ENCODE results near the gene MOK. TPM values are rescaled to one million over a fixed set of nuclear protein-coding genes. Genes with fewer than 3 reads are reported as not detected.

MOK gene
- total and polyA plus RNA-seq, 2 donors (not counting 1 experiment from before 2014, with no cell fraction given): 4.3 to 4.7 TPM

GRCh38 chr14:102342238-102342637 is 37.3 kb upstream of the MOK start:
- no peaks in the 10 kb centered on the region for H3K9me3 ChIP-seq (ENCODE audit: control insufficient read depth, insufficient read depth, low read depth, low read length)
- TF ChIP-seq CTCF (conservative IDR thresholded peaks at IDR 0.05 in 1 of 2, IDR thresholded peaks at IDR 0.05 in 1 of 2; ENCODE audit: low read depth in 1 of 2, low read length in 2 of 2): no peak
- TF ChIP-seq EZH2 (IDR thresholded peaks at IDR 0.05; ENCODE audit: low read length, missing control alignments): no peak
- H3K4me2 ChIP-seq (ENCODE audit: extremely low read depth, insufficient read depth, low read length): no peak overlapping the region
- H3K27ac ChIP-seq (ENCODE audit: insufficient read depth, low read length): no peak overlapping the region
- no peaks in the 10 kb centered on the region for H3K79me2 ChIP-seq (ENCODE audit: control insufficient read depth, insufficient read depth, low read length)
- peaks cover 8% of the 10 kb centered on the region for H3K36me3 ChIP-seq (ENCODE audit: control insufficient read depth, insufficient read depth, low read length)
- no peak overlapping the region for H3K9ac ChIP-seq (ENCODE audit: insufficient read depth, low read length)
- DNase-seq (ENCODE audit: low read depth in 2 of 2): no peak
- no peak overlapping the region for H3K4me3 ChIP-seq (replicated peaks in 1 of 4; ENCODE audit: control extremely low read depth in 1 of 4, insufficient read depth in 1 of 4, low read depth in 3 of 4, low read length in 4 of 4)
- no peaks in the 10 kb centered on the region for H4K20me1 ChIP-seq (ENCODE audit: control insufficient read depth, extremely low read depth, insufficient read depth, low read length)
- H3K4me1 ChIP-seq (ENCODE audit: control insufficient read depth, extremely low read depth, insufficient read depth, low read length): no peaks in the 10 kb centered on the region
- H3K27me3 ChIP-seq (ENCODE audit: control insufficient read depth, insufficient read depth, low read length): no peaks in the 10 kb centered on the region
- H2AFZ ChIP-seq (ENCODE audit: low read length): no peak overlapping the region

GRCh38 chr14:102341566-102341965 is 36.6 kb upstream of the MOK start:
- Histone ChIP-seq H3K9ac (ENCODE audit: insufficient read depth, low read length) (no peak overlapping the region), H3K79me2 (ENCODE audit: control insufficient read depth, insufficient read depth, low read length) (no peaks in the 10 kb centered on the region), H3K36me3 (ENCODE audit: control insufficient read depth, insufficient read depth, low read length) (peaks cover 8% of the 10 kb centered on the region), H3K4me1 (ENCODE audit: control insufficient read depth, extremely low read depth, insufficient read depth, low read length) (no peaks in the 10 kb centered on the region), H3K4me3 (replicated peaks in 1 of 4; ENCODE audit: control extremely low read depth in 1 of 4, insufficient read depth in 1 of 4, low read depth in 3 of 4, low read length in 4 of 4) (no peak overlapping the region), H3K27me3 (ENCODE audit: control insufficient read depth, insufficient read depth, low read length) (no peaks in the 10 kb centered on the region), H3K27ac (ENCODE audit: insufficient read depth, low read length) (no peak overlapping the region), H2AFZ (ENCODE audit: low read length) (no peak overlapping the region), H3K4me2 (ENCODE audit: extremely low read depth, insufficient read depth, low read length) (no peak overlapping the region), H3K9me3 (ENCODE audit: control insufficient read depth, insufficient read depth, low read depth, low read length) (no peaks in the 10 kb centered on the region), H4K20me1 (ENCODE audit: control insufficient read depth, extremely low read depth, insufficient read depth, low read length) (no peaks in the 10 kb centered on the region)
- no peak for TF ChIP-seq CTCF (conservative IDR thresholded peaks at IDR 0.05 in 1 of 2, IDR thresholded peaks at IDR 0.05 in 1 of 2; ENCODE audit: low read depth in 1 of 2, low read length in 2 of 2)
- no peak for DNase-seq (ENCODE audit: low read depth in 2 of 2)

- H3K27me3 ChIP-seq (ENCODE audit: control insufficient read depth, insufficient read depth, low read length): no peaks in the 10 kb centered on the region
- no peaks in the 10 kb centered on the region for H4K20me1 ChIP-seq (ENCODE audit: control insufficient read depth, extremely low read depth, insufficient read depth, low read length)
- TF ChIP-seq EZH2 (IDR thresholded peaks at IDR 0.05; ENCODE audit: low read length, missing control alignments) (no peak), CTCF (conservative IDR thresholded peaks at IDR 0.05 in 1 of 2, IDR thresholded peaks at IDR 0.05 in 1 of 2; ENCODE audit: low read depth in 1 of 2, low read length in 2 of 2) (no peak)
- no peak for DNase-seq (ENCODE audit: low read depth in 2 of 2)
- peaks cover 13% of the 10 kb centered on the region for H3K36me3 ChIP-seq (ENCODE audit: control insufficient read depth, insufficient read depth, low read length)
- H3K9me3 ChIP-seq (ENCODE audit: control insufficient read depth, insufficient read depth, low read depth, low read length): no peaks in the 10 kb centered on the region
- no peaks in the 10 kb centered on the region for H3K79me2 ChIP-seq (ENCODE audit: control insufficient read depth, insufficient read depth, low read length)
- H3K4me3 ChIP-seq (replicated peaks in 1 of 4; ENCODE audit: control extremely low read depth in 1 of 4, insufficient read depth in 1 of 4, low read depth in 3 of 4, low read length in 4 of 4): no peak overlapping the region
- no peak overlapping the region for H3K4me2 ChIP-seq (ENCODE audit: extremely low read depth, insufficient read depth, low read length)
- no peak overlapping the region for H2AFZ ChIP-seq (ENCODE audit: low read length)
- H3K9ac ChIP-seq (ENCODE audit: insufficient read depth, low read length): no peak overlapping the region
- no peaks in the 10 kb centered on the region for H3K4me1 ChIP-seq (ENCODE audit: control insufficient read depth, extremely low read depth, insufficient read depth, low read length)
- no peak overlapping the region for H3K27ac ChIP-seq (ENCODE audit: insufficient read depth, low read length)
Observed at GRCh38 chr14:102338724-102339123, 33.8 kb upstream of the MOK start.
